Stimulated activated CD8-positive, alpha-beta memory T cell treated with anti-CD3 and anti-CD28 coated beads, Interleukin-7, amount 100 ng/mL, for 4 hours (primary cell): Measurements from ENCODE around the gene EPHA2.
"Not testable (repeated sequence)": the region's sequence is repeated elsewhere in the genome, so short reads cannot be mapped to it uniquely, and the experiment has no call there.

Source experiments
- DNase-seq, 2 donors: peaks; one replicate each; pipeline ENCODE4 v3.0.0-alpha.2; 2020; ENCODE audit warnings: low read depth in 2 of 2

Gene EPHA2

DNA sequence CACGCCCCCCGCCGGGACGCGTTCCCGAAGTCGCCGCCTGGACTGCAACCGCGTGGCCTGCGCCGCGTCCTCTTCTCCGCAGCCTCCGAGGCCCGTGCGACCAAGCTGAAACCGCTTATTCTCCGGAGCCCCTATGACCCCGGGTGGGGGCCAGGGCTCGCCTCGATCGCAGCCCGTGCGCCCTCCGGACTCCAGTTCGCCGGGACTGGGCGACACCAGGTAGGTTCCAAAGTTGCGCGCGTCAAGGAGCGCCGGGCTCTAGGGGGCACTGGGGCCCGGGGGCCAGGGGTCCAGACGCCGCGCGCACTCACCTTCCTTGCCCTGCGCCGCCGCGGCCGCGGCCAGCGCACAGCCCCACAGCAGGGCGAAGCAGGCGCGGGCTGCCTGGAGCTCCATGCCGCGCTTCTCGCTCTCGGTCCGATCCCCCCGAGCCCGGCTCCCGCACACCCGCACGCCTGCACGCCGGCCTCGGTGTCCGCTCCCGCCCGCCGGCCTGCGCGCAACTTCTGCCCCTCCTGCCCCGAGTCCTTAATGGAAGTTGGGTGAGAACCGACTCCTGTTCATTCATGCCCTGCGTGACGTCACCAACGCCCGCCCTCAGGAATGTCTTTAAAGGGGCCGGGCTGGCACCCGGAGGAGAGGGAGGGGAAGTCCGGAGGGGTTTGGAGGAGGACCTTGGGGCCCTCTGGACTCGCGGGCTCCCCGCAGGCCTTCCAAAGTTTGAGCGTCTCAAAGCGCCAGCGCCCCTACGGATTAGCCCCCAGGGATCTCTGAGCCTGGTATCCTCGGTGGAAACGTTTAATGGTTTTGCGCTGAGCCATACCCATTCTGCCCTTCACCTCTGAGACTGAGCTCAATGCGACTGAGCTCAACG lies at the start of gene EPHA2:
Gene EPHA2, minus strand, starts transcription at position 533 of the 874 bp plus-strand sequence. Its CDS starts 137 bp downstream, at position 396.
- no peak for DNase-seq

DNA sequence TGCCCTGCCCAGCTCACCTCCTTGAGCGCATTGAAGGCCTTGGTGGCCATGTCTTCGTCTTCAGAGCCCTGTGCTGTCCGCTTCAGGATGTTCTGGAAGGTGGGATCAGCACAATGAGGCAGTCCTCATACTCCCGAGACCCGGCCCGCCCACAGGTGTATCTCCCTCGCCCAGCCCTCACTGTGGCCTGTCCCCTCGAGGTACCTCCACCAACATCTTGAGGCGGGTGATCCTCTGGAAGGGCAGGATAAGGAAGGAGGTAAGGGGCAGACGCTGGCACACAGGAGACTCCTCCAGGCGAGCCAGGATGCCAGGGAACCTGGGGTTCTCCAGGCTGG lies 49.4 kb upstream of the EPHA2 start:
- DNase-seq, result no peak

DNA sequence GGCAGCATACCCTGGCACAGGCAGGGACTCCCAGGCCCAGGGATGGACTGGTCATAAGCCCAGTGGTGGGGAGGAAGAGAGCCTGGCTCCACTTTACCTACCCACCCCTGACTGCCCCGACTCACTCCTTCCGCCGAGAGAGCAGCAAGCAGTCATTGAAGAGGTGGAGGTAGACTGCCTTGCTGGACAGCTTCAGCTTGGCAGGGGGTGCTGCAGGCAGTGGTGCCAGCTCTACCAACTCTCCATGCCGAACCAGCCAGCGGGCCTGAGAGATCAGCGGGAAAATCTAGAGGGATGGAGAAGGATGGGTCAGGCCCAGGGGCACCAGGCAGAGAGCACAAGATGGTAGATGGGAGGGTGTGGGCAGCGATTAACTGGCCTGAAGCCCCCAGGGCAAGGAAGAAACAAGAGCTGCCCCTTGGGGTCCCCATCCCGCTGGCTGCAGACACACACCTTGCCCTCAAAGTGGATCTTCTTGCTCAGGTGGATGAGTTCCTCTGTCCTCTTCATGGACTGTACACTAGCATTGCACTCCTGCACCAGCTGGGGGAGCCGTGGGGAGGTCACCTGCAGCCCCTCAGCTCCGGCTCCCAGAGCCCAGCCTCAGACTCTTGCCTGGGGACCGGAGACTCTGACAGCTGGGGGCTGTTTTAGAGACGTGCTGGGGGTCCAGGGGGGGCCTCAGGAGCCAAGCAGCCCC lies 48.9 kb upstream of the EPHA2 start:
- peak in 1 of 2 donors; percentile 16 for DNase-seq

DNA sequence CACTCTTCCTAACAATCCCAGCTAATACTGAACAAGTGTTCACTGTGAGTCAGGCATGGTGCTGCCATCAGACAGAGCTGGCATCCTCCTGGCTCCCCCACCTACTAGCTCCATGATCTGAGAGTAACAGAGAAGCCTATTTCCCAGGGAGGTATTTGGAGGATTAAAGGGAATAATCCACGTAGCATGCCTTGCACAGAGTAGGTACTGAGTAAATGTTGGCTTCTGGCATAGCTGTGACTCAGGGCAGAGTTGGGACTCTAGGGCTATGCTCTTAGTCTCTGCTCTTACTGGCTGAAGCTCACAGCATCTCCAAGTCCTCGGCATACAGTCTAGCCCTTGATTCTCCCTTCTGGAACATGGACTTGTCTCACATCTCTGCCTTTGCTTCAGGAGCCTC lies 48.3 kb upstream of the EPHA2 start:
- no peak for DNase-seq

DNA sequence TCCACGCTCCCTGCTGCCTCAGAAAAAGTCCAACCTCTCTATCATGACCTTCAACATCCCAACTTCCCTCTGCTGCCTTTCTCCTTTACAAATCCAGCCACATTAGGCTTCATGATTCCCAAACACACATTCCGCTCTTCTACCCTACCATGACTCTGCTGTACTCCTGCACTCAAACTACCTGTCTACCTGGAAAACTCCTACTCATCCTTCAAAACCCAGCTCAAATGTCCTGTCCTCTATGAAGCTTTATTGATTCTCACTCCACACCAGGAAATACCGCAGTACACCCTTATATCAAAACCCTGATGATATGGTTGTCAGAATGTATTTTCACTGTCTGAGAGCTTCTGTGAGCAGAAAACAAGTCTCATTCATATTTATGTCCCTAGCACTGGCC lies 47.7 kb upstream of the EPHA2 start:
- no peak for DNase-seq

DNA sequence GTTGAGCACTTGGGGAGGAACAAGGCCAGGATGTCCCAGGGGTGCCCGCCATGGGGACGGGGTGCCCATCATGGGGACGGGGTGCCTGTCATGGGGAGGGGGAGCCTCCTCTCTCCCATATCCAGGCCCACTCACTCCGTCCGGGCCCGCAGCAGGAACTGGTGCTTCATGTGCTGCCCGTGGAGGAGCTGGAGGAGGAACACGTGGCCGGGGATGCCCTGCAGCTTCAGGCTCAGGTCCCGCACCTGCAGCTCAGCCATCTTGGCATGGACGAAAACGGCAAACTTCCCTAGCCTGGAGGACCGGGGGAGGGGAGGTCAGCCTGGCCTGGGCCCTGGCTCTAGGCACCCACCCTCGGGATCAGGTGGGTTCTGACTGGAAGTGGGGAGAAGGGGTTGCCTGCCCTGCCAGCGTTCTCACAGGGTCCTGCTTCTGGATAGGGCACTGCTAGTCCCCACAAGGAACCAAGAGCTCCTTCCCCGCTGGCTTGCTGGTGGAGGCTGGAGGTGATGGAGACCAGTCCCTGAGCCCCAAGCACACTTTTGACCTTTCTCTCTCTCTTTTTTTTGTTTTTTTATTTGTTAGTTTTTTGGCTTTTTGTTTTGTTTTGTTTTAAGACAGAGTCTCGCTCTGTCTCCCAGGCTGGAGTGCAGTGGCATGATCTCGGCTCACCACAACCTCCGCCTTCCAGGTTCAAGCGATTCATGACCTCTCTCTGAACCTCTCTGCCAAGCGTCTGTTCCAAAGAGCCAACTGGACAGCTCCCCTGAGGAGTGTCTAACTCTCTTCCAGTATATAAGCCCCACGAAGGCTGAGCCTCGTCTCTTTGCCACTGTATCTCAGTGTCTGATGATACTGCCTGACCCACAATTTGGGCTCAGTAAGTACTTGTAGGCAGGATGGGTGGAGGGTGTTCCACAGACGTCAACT lies 46.7 kb upstream of the EPHA2 start:
- DNase-seq, result no peak

DNA sequence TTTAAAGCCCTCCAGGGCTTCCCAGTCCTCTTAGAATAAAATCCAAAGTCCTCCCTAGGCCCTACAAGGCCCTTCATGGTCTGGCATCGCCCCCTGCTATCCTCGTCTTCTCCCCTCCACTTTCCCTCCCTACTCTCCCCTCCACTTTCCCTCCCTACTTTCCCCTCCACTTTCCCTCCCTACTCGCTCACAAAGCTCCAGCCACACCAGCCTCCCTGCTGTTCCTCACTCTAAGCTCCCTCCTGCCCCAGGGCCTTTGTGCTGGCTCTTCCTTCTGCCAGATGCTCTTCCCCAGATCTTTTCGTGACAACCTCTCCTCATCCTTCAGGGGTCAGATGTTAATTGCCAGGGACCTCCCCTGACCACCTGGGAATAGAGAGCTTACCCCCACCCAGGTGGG lies 43.8 kb upstream of the EPHA2 start:
- no peak for DNase-seq

DNA sequence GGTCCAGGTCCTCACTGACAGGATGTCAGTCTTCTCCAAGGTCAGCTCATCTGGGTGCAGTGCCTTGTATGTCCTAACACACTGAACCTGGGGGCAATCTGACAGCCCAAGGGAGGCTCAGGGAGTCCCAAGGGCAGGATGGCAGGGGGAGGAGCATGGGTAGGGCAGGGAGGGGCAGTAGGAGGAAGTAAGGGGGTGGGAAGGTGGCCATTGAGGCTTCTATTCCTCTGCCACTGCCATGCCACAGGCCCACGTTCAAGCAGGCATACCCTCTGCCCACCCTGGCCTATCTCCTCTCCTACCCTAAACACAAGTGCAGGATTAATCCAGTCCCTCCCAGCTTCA lies 43.3 kb upstream of the EPHA2 start:
- DNase-seq, result no peak

DNA sequence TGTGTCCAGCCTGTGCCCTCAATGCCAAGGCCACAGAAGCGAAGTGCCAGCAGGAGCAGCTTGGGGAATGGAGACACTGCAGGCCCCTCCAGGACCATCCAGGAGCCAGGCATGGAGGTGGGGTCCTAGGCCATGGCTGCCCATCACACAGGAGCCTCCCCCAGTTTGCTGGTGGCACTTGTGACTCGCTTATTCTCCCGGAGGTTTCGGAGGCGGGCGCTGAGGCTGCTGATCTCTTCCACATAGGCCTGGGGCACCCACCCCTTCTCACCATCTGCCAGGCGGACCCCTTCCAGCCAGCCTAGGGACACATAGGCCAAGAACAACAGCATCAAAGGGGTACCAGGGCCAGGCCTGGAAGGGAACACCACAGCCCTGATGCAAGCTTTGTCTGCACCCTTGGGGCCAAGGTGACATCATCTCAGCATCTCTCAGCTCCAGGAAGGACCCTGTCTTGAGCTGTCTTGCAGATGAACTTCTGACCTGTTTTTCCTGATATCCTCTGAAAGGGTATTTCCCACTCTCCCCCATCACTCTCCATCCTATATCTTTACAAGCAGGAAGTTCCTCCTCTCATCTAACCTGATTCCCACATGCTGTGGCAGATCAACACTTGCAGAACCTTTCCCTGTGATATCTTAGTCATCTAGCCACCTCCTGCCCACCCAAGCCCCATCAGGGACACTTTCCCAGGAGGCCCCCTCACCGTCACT lies 42.7 kb upstream of the EPHA2 start:
- DNase-seq, result no peak

DNA sequence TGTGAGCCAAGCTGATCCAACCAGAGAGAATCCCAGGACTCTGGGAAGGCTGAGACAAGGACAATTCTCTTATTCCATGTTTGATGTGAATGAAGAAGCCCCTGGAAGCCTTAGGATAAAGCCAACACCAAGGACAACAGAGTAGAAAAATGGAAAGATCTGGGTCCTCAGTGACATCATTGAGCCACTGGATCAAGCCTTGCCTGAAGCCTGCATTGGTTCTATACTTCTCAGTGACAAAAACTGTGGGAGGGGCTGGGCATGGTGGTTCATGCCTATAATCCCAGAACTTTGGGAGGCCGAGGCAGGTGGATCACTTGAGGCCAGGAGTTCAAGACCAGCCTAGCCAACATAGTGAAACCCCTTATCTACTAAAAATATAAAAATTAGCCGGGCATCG lies 41.0 kb upstream of the EPHA2 start:
- no peak for DNase-seq

DNA sequence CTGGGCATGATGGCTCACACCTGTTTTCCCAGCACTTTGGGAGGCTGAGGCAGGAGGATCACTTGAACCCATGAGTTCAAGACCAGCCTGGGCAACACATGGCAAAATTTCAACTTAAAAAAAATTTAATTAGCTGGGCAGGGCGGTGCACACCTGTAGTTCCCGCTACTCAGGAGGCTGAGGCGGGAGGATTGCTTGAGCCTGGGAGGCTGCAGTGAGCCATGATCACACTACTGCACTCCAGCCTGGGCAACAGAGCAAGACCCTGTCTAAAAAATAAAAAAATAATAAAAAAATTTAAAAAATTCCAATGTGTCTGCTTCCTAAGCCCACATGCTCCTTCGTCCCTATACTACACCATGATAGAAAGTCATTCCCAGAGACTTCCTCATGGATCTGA lies 40.3 kb upstream of the EPHA2 start:
- DNase-seq, result not testable (repeated sequence)

DNA sequence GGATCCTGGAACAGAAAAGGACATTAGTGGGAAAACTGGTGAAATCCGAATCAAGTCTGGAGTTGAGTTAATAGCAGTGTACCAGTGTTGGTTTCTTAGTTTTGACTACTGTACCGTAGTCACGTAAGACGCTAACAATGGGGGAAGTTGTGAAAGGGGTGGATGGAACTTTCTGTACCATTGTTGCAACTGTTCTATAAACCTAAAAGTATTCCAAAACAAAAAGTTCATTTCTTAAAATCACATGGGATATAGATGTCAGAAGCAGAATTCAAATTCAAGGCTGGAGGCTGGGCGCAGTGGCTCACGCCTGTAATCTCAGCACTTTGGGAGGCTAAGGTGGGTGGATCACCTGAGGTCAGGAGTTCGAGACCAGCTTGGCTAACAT lies 39.6 kb upstream of the EPHA2 start:
- no peak for DNase-seq

DNA sequence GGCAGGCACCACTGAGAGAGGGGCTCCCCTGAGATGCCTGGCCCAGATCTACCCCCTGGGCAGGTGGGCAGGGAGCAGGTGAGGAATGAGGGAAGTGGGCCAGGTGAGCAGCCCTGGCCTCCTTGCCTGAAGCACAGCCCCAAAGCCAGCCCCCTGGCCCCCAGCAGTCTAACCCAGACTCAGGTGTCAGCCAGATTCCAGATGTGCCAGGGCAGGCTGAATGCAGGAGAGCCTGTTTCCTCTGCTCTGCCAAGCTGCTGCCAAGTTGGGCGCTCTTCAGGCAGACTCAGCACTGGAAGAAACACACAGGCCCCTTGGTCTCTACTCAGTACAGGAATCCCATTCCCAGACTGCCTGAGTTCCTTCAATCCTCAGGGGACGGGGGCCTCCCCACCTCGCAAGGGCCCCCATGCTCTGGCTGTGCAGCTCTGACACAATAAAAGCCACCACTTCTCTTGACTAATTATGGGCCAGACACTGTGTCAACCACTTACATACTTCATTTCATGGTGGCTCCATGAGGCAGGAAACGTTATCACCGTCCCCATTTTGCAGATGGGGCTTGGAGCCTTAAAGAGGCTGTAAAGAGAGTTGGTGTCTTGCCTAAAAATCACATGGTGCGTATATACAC lies 36.2 kb upstream of the EPHA2 start:
- DNase-seq, result no peak

DNA sequence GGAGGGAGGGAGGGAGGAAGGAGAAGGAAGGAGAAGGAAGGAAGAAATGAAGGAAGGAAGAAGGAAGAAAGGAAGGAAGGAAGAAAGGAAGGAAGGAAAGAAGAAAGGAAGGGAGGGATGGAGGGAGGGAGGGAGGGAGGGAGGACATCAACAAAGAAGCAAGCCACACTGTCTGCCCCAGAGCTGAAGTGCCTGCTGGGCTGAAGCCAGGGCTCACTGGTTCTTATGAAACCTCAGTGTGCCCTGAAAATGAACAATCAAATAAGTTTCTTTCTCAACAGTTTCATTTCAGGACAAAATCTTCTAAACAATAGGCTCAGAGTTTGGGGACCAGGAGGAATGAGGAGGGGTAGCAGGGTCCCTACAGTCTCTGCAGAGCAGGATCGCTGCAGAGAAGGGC lies 35.4 kb upstream of the EPHA2 start:
- DNase-seq, result no peak

DNA sequence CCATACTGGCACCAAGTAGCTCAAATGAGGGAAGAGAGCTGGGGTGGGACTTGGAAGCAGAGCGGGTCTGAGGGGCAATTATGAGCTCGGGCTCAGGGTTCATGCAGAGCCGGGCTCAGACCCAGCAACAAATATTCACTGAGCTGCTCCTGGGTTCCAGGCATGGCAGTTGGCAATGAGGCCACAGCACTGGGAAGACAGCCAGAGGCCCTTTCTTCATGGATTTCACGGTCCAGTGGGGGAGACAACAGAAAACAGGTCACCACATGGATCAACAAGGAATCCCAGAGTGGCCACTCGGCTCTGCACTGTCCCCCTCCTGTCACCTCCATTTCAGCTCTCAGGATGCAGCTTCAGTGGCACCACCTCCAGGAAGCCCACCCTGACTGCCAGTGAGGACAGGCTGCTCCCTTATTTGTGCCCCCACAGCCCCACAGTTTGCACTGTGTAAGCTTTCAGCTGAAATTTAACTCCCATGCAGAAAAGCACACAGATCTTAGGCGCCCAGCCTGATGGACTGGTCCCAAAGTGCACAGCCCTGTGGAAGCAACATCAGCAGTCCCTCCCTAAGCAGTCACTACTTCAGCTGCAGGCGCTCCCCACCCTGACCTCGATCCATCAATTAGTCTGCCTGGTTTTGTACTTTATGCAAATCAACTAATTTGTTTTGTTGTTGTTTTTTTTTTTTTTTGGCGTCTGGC lies 34.2 kb upstream of the EPHA2 start:
- no peak for DNase-seq

DNA sequence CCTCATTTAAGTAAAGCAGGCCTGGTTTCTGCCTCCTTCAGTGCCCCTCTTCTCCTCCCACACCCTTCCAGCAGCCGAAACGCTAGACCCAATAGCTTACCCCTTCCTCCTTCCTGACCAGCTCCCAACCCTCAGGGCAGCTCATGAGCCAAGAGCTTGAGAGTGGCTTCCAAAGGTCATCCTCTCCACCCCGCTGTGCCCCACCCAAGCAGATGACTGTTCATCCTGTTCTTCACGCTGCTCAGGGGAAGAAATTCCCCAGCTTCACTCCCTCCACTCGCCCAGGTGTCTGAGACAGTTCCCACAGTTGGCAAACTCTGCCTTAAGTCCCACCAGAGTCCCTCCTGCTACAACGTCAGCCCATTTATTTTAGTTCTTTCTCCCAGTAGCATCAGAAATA lies 33.1 kb upstream of the EPHA2 start:
- no peak for DNase-seq

DNA sequence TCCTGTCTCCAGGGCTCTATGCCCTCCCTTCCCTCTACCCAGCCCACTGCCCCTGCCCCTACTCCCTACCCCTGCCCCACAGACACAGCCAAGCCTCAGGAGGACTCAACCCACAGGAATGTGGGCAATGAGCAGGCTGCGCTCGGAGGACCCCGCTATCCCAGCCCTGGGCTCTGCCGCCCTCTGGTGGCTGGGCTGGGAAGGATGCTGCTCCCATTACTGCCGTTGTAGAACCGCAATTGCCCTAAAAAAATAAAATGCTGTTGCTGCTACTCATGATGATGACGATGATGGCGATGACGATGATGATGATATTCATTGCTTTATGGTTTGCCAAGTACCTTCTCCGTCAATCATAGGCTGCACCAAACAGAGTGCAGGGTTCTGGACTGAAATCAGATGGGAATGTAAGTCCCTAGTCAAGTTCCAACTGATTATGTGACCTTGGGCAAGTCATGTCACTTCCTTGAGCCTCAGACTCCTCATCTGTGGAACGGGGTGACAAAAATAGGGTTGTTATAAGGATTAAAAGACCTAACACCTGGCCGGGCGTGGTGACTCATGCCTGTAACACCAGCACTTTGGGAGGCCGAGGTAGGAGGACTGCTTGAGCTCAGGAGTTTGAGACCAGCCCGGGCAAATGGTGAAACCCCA lies 32.0 kb upstream of the EPHA2 start:
- peak; percentile 43 to 58 for DNase-seq

DNA sequence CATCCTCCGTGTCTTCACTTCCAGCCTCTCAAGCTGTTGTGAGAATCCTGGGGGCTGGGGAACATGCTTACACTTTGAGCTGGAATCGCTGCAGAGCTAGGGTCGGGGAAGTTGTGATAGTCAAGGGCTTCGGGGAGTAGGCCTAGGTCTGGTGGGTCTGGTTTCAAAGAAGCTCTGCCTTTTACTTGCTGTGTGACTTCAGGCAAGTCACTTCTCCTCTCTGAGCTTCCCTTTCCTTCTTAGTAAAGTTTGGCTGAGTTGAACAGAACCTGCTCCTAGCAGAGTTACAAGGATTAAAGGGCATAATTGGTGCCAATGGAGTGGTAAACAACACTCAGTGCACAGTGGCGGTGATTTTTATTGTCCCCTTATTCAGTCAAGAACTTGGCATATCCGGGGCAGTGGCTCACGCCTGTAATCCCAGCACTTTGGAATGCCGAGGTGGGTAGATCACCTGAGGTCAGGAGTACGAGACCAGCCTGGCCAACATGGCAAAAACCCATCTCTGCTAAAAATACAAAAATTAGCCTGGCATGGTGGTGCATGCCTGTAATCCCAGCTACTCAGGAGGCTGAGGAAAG lies 30.9 kb upstream of the EPHA2 start:
- no peak for DNase-seq

DNA sequence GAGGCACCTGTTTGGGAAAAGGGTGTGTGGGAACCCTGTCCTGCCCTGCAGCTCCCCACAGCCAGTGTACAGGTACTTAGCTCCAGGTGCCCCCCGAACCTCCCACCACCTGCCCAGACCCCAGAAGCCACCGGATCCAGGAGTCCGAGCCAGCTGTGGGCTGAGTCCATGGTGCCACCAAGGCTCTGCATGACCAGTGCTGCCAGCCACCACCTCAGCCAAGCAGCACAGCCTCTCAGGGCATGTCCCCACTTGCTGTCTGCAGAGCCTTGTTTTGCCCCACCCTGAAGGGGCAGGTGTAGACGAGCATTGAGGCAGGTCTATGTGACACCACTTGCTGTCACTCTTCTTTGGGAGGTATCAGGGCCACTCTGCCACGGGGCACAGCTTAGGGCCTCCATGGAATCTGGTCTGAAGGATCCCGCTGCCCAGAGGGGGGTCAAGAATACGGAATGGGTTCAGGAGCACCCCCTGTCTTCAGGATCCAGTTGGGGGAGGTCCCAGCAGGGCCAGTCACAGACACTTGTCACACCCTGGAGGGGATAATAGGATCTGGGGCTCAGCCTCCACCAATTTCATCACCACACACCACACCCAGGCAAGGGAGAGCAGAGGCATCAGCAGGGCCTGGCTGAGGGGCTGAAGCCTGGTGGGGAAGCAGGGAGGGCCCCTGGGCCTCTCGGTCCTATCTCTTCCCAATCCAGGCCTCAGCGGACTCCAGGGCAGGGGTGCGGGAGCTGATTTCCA lies 28.9 kb upstream of the EPHA2 start:
- no peak for DNase-seq
